K562 (cell line): Measurements from ENCODE around the gene SMAGP. TPM values are rescaled to one million over a fixed set of nuclear protein-coding genes. Genes with fewer than 3 reads are reported as not detected.

Experiments used
- CEBPB ChIP-seq: fragments of 450-650 bp; IDR thresholded peaks from 2 replicates; pipeline ENCODE4 v1.6.1; 2016; ENCODE audit warnings: missing genetic modification characterization, missing compliant biosample characterization
- E2F4 ChIP-seq: sonication (generic); formaldehyde crosslinking; IDR thresholded peaks from 2 replicates; pipeline ENCODE4 v1.8.0; 2022; ENCODE audit warnings: mild to moderate bottlenecking, low read depth, missing genetic modification reagents
- MCM5 ChIP-seq: fragments of 450-650 bp; IDR thresholded peaks from 2 replicates; pipeline ENCODE4 v1.6.1; 2016; ENCODE audit warnings: low read depth
- NR1H2 ChIP-seq: sonication (generic); formaldehyde crosslinking; IDR thresholded peaks from 2 replicates; pipeline ENCODE4 v1.4.0; 2020; ENCODE audit warnings: mild to moderate bottlenecking, missing genetic modification reagents
- POLR2A ChIP-seq: fragments of 450-650 bp; conservative IDR thresholded peaks from 2 replicates; pipeline ENCODE4 v1.6.1; 2016
- RUNX1 ChIP-seq: sonication (generic); IDR thresholded peaks from 2 replicates; pipeline ENCODE4 v1.6.1; 2016; ENCODE audit warnings: antibody characterized with exemption, low read depth
- SMC3 ChIP-seq: conservative IDR thresholded peaks from 2 replicates; pipeline ENCODE4 v1.6.1; 2011; ENCODE audit warnings: low read depth, low read length, improper control_type of control experiment; ENCODE audit not compliant: insufficient read depth
- SRF ChIP-seq, 2 experiments: fragments of 250-450, 450-650 bp in 1 of 2; sonication (Bioruptor Pico) in 1 of 2; sonication (generic) in 1 of 2; formaldehyde crosslinking; IDR thresholded peaks; 2 replicates each; pipeline versions ENCODE4 v1.5.0 to v1.5.1; 2020 to 2022; ENCODE audit warnings: mild to moderate bottlenecking in 1 of 2, missing genetic modification reagents in 1 of 2
- TCF3 ChIP-seq: sonication (generic); formaldehyde crosslinking; IDR thresholded peaks from 2 replicates; pipeline ENCODE4 v1.4.0; 2020; ENCODE audit warnings: mild to moderate bottlenecking, missing genetic modification reagents
- TCF7L2 ChIP-seq: fragments of 150-350 bp; IDR thresholded peaks from 2 replicates; pipeline ENCODE4 v1.6.1; 2016; ENCODE audit warnings: low read depth, mild to moderate bottlenecking, low read length, moderate library complexity
- TSC22D4 ChIP-seq: fragments of 450-650 bp; IDR thresholded peaks from 2 replicates; pipeline ENCODE4 v1.6.1; 2016; ENCODE audit warnings: missing genetic modification characterization, missing biosample characterization, control low read depth
- ZNF140 ChIP-seq: fragments of 250-450 bp; sonication (Bioruptor Pico); IDR thresholded peaks from 2 replicates; pipeline ENCODE4 v1.8.0; 2021; ENCODE audit warnings: moderate library complexity, mild to moderate bottlenecking, inconsistent platforms
- ZNF24 ChIP-seq: fragments of 450-650 bp; IDR thresholded peaks from 2 replicates; pipeline ENCODE4 v1.6.1; 2016
- ZNF274 ChIP-seq: IDR thresholded peaks from 2 replicates; pipeline ENCODE4 v1.6.1; 2011; ENCODE audit warnings: low read depth, mild to moderate bottlenecking, low read length, moderate library complexity, borderline replicate concordance
- polyA plus RNA-seq, 8 experiments: library from polyadenylated mRNA; depleted of rRNA in 4 of 8; stranded (reverse) in 5 of 8; unstranded in 3 of 8; fragments of >200 nt; fragmentation: Nextera tagmentation in 2 of 8; fragmentation: Illumina TruSeq in 1 of 8; extraction: Ambion mirVana in 2 of 8; extraction: Trizol in 1 of 8; gene quantifications; 2 replicates each; pipeline versions ENCODE4 v1.2.1 to v1.2.3, GENCODE V29; 2011 to 2014; ENCODE audit warnings: inconsistent platforms in 1 of 8, missing spikeins in 1 of 8
- total RNA-seq, 7 experiments: library from RNA; depleted of rRNA in 6 of 7; stranded (reverse); fragments of >200 nt in 6 of 7; fragmentation: Illumina TruSeq in 2 of 7; extraction: Trizol in 2 of 7; gene quantifications; 2 replicates each; pipeline versions ENCODE4 v1.2.1 to v1.2.3, GENCODE V29; 2011 to 2021; ENCODE audit warnings: low replicate concordance in 1 of 7
- TF ChIP-seq, protein P1 (sequence below): sonication (generic); formaldehyde crosslinking; IDR thresholded peaks from 2 replicates; pipeline ENCODE4 v1.8.1; 2023; ENCODE audit warnings: missing genetic modification reagents, mild to moderate bottlenecking, borderline replicate concordance
- TF ChIP-seq, protein P2 (sequence below): sonication (generic); formaldehyde crosslinking; IDR thresholded peaks from 2 replicates; pipeline ENCODE4 v1.8.0; 2022; ENCODE audit warnings: mild to moderate bottlenecking, missing genetic modification reagents
- TF ChIP-seq, protein P3 (sequence below): sonication (generic); formaldehyde crosslinking; IDR thresholded peaks from 2 replicates; pipeline ENCODE4 v1.5.0; 2020; ENCODE audit warnings: missing genetic modification reagents

The SMAGP gene
- total and polyA plus RNA-seq, 9 of the 15 experiments (the other 6 are each of a cell fraction or from before 2014, with no cell fraction given): 23.1 to 62.3 (median 29.9) TPM

DNA sequence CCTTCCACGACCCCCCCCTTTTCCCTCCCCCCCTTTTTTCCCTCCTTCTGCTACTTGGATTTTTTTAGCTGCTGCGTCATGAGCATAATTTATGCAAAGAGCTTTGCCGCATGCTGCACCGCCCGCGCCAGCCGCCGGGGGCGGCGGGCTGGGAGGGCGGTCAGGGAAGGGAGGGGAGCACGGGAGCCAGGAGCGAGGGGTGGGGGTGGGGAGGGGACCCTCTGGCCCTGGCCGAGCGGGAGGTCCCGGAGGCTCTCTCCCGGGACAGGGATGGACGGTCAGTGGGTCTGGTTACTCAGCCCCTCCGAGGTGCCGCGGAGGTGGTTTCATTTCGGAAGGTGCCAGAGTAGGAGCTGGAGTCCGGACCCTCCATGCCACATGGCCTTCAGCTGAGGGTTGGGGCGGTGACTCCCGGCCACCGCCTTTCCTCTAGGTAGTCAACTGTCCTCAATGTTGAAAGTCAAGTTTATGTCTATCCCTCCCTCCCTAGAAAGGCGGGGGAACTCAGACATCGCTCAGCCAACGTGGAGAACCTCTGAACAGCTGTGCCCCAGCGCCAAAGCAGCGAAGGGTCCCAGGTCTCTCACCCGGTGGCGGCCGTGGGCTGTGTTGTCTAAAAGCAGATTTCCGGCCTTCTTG lies 52.1 kb downstream of the SMAGP start, which contains the start of gene POU6F1 (continued):
- TF ChIP-seq, protein P1, sequence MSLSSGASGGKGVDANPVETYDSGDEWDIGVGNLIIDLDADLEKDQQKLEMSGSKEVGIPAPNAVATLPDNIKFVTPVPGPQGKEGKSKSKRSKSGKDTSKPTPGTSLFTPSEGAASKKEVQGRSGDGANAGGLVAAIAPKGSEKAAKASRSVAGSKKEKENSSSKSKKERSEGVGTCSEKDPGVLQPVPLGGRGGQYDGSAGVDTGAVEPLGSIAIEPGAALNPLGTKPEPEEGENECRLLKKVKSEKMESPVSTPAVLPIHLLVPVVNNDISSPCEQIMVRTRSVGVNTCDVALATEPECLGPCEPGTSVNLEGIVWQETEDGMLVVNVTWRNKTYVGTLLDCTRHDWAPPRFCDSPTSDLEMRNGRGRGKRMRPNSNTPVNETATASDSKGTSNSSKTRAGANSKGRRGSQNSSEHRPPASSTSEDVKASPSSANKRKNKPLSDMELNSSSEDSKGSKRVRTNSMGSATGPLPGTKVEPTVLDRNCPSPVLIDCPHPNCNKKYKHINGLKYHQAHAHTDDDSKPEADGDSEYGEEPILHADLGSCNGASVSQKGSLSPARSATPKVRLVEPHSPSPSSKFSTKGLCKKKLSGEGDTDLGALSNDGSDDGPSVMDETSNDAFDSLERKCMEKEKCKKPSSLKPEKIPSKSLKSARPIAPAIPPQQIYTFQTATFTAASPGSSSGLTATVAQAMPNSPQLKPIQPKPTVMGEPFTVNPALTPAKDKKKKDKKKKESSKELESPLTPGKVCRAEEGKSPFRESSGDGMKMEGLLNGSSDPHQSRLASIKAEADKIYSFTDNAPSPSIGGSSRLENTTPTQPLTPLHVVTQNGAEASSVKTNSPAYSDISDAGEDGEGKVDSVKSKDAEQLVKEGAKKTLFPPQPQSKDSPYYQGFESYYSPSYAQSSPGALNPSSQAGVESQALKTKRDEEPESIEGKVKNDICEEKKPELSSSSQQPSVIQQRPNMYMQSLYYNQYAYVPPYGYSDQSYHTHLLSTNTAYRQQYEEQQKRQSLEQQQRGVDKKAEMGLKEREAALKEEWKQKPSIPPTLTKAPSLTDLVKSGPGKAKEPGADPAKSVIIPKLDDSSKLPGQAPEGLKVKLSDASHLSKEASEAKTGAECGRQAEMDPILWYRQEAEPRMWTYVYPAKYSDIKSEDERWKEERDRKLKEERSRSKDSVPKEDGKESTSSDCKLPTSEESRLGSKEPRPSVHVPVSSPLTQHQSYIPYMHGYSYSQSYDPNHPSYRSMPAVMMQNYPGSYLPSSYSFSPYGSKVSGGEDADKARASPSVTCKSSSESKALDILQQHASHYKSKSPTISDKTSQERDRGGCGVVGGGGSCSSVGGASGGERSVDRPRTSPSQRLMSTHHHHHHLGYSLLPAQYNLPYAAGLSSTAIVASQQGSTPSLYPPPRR: no peak
- no peak for TF ChIP-seq ZNF140 (CRISPR knock-in tag)
- no peak for TF ChIP-seq E2F4
- no peak for TF ChIP-seq RUNX1
- TF ChIP-seq SMC3: no peak
- TF ChIP-seq ZNF24: no peak
- TF ChIP-seq TSC22D4 (tag): no peak
- TF ChIP-seq MCM5: no peak
- no peak for TF ChIP-seq TCF3 (CRISPR knock-in tag)
- no peak for TF ChIP-seq CEBPB (tag)
- TF ChIP-seq, protein P2, sequence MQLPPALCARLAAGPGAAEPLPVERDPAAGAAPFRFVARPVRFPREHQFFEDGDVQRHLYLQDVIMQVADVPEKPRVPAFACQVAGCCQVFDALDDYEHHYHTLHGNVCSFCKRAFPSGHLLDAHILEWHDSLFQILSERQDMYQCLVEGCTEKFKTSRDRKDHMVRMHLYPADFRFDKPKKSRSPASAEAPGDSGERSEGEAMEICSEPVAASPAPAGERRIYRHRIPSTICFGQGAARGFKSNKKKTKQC (CRISPR knock-in tag): no peak
- TF ChIP-seq SRF (CRISPR knock-in tag; IDR thresholded peaks at IDR 0.05): no peak
- TF ChIP-seq ZNF274: no peak
- TF ChIP-seq TCF7L2: no peak
- TF ChIP-seq, protein P3, sequence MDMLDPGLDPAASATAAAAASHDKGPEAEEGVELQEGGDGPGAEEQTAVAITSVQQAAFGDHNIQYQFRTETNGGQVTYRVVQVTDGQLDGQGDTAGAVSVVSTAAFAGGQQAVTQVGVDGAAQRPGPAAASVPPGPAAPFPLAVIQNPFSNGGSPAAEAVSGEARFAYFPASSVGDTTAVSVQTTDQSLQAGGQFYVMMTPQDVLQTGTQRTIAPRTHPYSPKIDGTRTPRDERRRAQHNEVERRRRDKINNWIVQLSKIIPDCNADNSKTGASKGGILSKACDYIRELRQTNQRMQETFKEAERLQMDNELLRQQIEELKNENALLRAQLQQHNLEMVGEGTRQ (CRISPR knock-in tag): no peak
- no peak for TF ChIP-seq NR1H2
- TF ChIP-seq POLR2A: peak; percentile 72
